Small intestine (tissue), 7 donors: Measurements from ENCODE around the gene KCNN3. TPM values are rescaled to one million over a fixed set of nuclear protein-coding genes. Genes with fewer than 3 reads are reported as not detected.
A peak's percentile ranks its signal among the peaks of the same experiment; 100 is the strongest.

Experiments used
- DNase-seq, 2 donors: peaks; one replicate each; pipeline versions ENCODE4 v3.0.0 to v3.0.0-alpha.2; 2013
- FAIRE-seq: peaks from 2 replicates; lab custom pipeline; 2012; peaks lifted over from hg19 to GRCh38; lab: Jason Lieb, UNC
- H3K27ac ChIP-seq, 3 donors: one replicate each; pipeline ENCODE4 v1.5.1; 2013; ENCODE audit warnings: low read length in 2 of 3, mild to moderate bottlenecking in 2 of 3, control low read depth in 1 of 3, inconsistent platforms in 1 of 3, low read depth in 1 of 3, moderate library complexity in 1 of 3
- H3K27me3 ChIP-seq, 3 donors: one replicate each; pipeline ENCODE4 v1.6.1; 2013; ENCODE audit warnings: low read length in 3 of 3, inconsistent platforms in 1 of 3; ENCODE audit not compliant: control insufficient read depth in 3 of 3, insufficient read depth in 3 of 3
- H3K36me3 ChIP-seq, 3 donors: one replicate each; pipeline ENCODE4 v1.6.1; 2013; ENCODE audit warnings: low read length in 3 of 3, inconsistent platforms in 1 of 3, low read depth in 1 of 3, mild to moderate bottlenecking in 1 of 3, moderate library complexity in 1 of 3; ENCODE audit not compliant: control insufficient read depth in 3 of 3, insufficient read depth in 2 of 3
- H3K4me1 ChIP-seq, 3 donors: one replicate each; pipeline ENCODE4 v1.6.1; 2013; ENCODE audit warnings: low read length in 2 of 3, inconsistent platforms in 1 of 3, low read depth in 1 of 3, mild to moderate bottlenecking in 1 of 3, moderate library complexity in 1 of 3; ENCODE audit not compliant: control insufficient read depth in 3 of 3, insufficient read depth in 2 of 3
- H3K4me3 ChIP-seq, 3 donors: one replicate each; pipeline ENCODE4 v1.5.1; 2013; ENCODE audit warnings: low read length in 3 of 3, control low read depth in 1 of 3, inconsistent platforms in 1 of 3, low read depth in 1 of 3, mild to moderate bottlenecking in 1 of 3, moderate library complexity in 1 of 3
- H3K9me3 ChIP-seq, 2 donors: one replicate each; pipeline ENCODE4 v1.6.1; 2013; ENCODE audit warnings: low read depth in 1 of 2, low read length in 1 of 2; ENCODE audit not compliant: control insufficient read depth in 2 of 2, insufficient read depth in 1 of 2
- WGBS, 3 donors: extraction: QIAGEN DNeasy Blood & Tissue Kit; methylation state at CpG; one replicate each; pipeline ENCODE4 v1.1.7; 2013; 5-methylcytosine and 5-hydroxymethylcytosine counted together
- polyA plus RNA-seq, 4 donors: library from polyadenylated mRNA; stranded (reverse) in 3 of 4; unstranded in 1 of 4; fragments of 200-250 nt in 3 of 4; fragments of 120-200 nt in 1 of 4; gene quantifications; one replicate each; pipeline versions ENCODE4 v1.2.1 to v1.2.3, GENCODE V29; 2013
- donor health status: healthy with polysubstance abuse.
- donor health status: control.
- donor health status: control.
- donor health status: Bipolar disorder and iron deficiency.
- donor health status: healthy.

KCNN3 gene
- polyA plus RNA-seq, 4 donors, result 0.27 to 1.6 (median 0.94) TPM

DNA sequence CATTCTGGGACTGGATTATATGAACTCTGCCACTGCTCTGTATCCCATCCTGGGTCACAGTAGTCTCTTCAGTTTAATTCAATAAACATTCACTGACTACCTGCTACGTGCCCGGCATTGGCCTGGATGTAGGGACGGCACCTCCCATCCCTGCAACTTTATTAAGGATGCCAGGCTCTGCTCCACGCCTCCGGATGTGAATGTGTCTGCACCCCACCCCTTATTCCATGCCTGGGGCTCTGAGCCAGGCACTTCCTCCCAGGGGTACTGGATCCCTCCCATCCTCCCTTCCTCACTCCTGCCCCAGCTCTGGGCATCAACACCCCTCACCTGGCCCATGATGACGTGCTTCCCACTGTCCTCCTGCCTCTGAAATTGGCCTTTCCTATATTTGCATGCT lies 53.7 kb downstream of the KCNN3 start:
- no peak for DNase-seq
- H3K4me3 ChIP-seq, result no peak overlapping the region
- peaks cover 0 to 4% (median 0%) of the 10 kb centered on the region in 3 donors for H3K36me3 ChIP-seq
- WGBS, 3 donors, result 62 to 71% (median 69%) methylated on average over 6 of the region's 6 CpGs
- no peak for FAIRE-seq
- H3K27ac ChIP-seq, result no peak overlapping the region
- H3K27me3 ChIP-seq, result peaks cover 0 to 43% (median 0%) of the 10 kb centered on the region in 3 donors
- H3K9me3 ChIP-seq, result no peaks in the 10 kb centered on the region
- H3K4me1 ChIP-seq, result no peaks in the 10 kb centered on the region

DNA sequence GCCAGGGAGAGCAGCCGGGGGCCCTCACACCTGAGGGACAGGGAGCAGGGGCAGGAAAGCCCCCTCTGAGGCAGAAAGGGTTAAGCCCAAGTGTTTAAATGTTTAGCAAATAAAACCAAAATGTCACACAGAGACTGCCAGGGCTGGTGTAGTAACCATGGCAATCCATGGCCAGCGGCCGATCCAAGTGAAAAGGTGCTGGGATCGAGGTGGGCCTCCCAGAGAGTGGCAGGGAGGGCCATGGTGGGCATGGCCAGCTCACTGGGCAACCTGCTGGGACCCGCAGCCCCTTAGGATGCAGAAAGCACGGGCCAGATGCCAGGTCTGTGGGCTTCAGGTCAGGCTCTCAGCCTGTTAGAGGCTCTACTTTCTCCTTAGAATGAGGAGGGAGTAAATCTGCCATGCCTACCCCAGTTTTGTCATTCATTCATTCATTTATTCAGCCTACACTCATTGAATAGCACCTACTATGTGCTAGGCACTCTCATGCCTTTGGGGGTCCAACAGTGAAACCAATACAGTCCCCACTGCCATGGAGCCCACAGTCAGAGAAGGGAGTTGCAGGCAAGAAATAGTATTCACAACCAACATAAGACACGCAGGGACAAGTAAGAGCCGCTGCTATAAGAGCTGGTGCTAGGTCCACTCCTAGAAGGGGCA lies 56.1 kb downstream of the KCNN3 start:
- no peak for DNase-seq
- no peak overlapping the region for H3K27ac ChIP-seq
- H3K9me3 ChIP-seq, result no peaks in the 10 kb centered on the region
- no peaks in the 10 kb centered on the region for H3K4me1 ChIP-seq
- FAIRE-seq, result no peak
- H3K27me3 ChIP-seq, result peaks cover 0 to 60% (median 2%) of the 10 kb centered on the region in 3 donors
- 79 to 82% (median 81%) methylated on average over 8 of the region's 8 CpGs for WGBS, 3 donors
- no peaks in the 10 kb centered on the region for H3K36me3 ChIP-seq
- H3K4me3 ChIP-seq, result no peak overlapping the region

- DNase-seq, result no peak
- Histone ChIP-seq H3K36me3 (no peaks in the 10 kb centered on the region), H3K9me3 (no peaks in the 10 kb centered on the region), H3K27ac (no peak overlapping the region), H3K27me3 (peaks cover 0 to 67% (median 3%) of the 10 kb centered on the region in 3 donors), H3K4me1 (no peaks in the 10 kb centered on the region), H3K4me3 (no peak overlapping the region)
- 46 to 56% (median 48%) methylated on average over 18 of the region's 18 CpGs for WGBS, 3 donors
- FAIRE-seq, result no peak
Measured at GRCh38 chr1:154813300-154813816, 56.7 kb downstream of the KCNN3 start.

DNA sequence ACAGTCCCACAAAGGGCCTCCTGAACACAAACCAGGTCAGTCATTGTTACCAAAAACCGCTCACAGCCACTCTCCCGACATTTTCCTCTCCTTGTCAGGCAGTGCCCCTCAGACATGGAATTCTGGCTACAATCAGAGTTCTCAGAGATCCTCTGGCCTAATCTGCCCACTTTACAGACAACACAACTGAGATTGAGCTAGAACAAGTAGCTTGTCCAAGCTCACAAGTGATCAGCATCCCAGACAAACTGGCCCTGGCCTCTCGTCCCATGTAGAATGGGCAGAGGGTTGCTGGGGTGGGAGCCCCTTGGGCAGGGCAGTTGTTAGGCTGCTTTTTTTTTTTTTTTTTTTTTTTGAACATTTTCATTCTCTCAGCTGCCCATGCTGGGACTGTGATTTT lies 57.2 kb downstream of the KCNN3 start:
- DNase-seq (no peak), FAIRE-seq (no peak)
- no peaks in the 10 kb centered on the region for H3K9me3 ChIP-seq
- peaks cover 0 to 71% (median 3%) of the 10 kb centered on the region in 3 donors for H3K27me3 ChIP-seq
- H3K27ac ChIP-seq, result no peak overlapping the region
- no peaks in the 10 kb centered on the region for H3K4me1 ChIP-seq
- H3K36me3 ChIP-seq, result no peaks in the 10 kb centered on the region
- WGBS, 3 donors, result 84 to 86% (median 84%) methylated on average over 3 of the region's 3 CpGs
- H3K4me3 ChIP-seq, result no peak overlapping the region

DNA sequence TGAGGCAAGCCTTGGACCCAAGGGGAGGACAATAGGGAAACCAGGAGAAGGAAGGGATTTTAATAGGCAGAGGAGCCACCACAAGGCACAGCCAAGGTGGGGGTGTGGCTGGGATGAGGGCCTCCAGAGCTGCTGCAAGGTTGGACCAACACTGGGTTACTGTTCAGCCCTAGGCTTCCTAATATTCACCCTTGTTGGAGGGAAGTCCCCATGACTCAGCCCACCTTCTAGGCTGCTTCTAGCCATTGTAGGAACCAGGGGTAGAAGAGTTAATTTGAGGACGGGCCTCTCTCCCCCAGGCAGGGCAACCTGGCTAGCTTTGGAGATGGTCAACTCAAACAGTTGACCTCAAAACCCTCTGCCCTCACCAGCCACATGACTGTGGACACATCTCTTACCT lies 59.5 kb downstream of the KCNN3 start:
- no peak for DNase-seq
- H3K27me3 ChIP-seq, result peaks cover 0 to 83% (median 7%) of the 10 kb centered on the region in 3 donors
- peak overlapping the region in 1 of 3 donors; percentile 35 for H3K27ac ChIP-seq
- H3K4me1 ChIP-seq, result peaks cover 0 to 4% (median 0%) of the 10 kb centered on the region in 3 donors
- no peaks in the 10 kb centered on the region for H3K36me3 ChIP-seq
- 54 to 89% (median 88%) methylated on average over 1 of the region's 1 CpG for WGBS, 3 donors
- no peak for FAIRE-seq
- no peak overlapping the region for H3K4me3 ChIP-seq
- H3K9me3 ChIP-seq, result no peaks in the 10 kb centered on the region

- Histone ChIP-seq H3K27me3 (peaks cover 0 to 84% (median 7%) of the 10 kb centered on the region in 3 donors), H3K4me3 (no peak overlapping the region), H3K27ac (peak overlapping the region in 1 of 3 donors; percentile 35), H3K9me3 (no peaks in the 10 kb centered on the region), H3K36me3 (no peaks in the 10 kb centered on the region), H3K4me1 (peaks cover 0 to 4% (median 0%) of the 10 kb centered on the region in 3 donors)
- no peak for DNase-seq
- WGBS, 3 donors, result 44 to 64% (median 49%) methylated on average over 7 of the region's 7 CpGs
- no peak for FAIRE-seq
Measured at GRCh38 chr1:154809436-154810413, 60.4 kb downstream of the KCNN3 start.

GRCh38 chr1:154808909-154809262 lies 61.2 kb downstream of the KCNN3 start:
- H3K36me3 ChIP-seq, result no peaks in the 10 kb centered on the region
- no peaks in the 10 kb centered on the region for H3K9me3 ChIP-seq
- H3K4me1 ChIP-seq, result peaks cover 0 to 4% (median 0%) of the 10 kb centered on the region in 3 donors
- FAIRE-seq (no peak), DNase-seq (no peak)
- no peak overlapping the region for H3K27ac ChIP-seq
- no peak overlapping the region for H3K4me3 ChIP-seq
- peaks cover 0 to 82% (median 7%) of the 10 kb centered on the region in 3 donors for H3K27me3 ChIP-seq
- 39 to 63% (median 41%) methylated on average over 17 of the region's 17 CpGs for WGBS, 3 donors

GRCh38 chr1:154808261-154808908 lies 61.7 kb downstream of the KCNN3 start:
- Histone ChIP-seq H3K36me3 (no peaks in the 10 kb centered on the region), H3K27ac (no peak overlapping the region), H3K4me1 (peaks cover 0 to 4% (median 0%) of the 10 kb centered on the region in 3 donors), H3K4me3 (no peak overlapping the region), H3K9me3 (no peaks in the 10 kb centered on the region), H3K27me3 (peaks cover 0 to 77% (median 7%) of the 10 kb centered on the region in 3 donors)
- FAIRE-seq (no peak), DNase-seq (no peak)
- 25 to 62% (median 32%) methylated on average over 12 of the region's 12 CpGs for WGBS, 3 donors
